GM10248 (cell line): ENCODE data around the gene NDRG2.

Experiments
- CTCF ChIA-PET: fragments of 300-600 bp; sonication (Branson Sonifier 250); formaldehyde crosslinking; extraction: SDS; loops from one replicate; lab custom pipeline; 2021; ENCODE audit warnings: antibody characterized with exemption; lab: Yijun Ruan, JAX
- POLR2A ChIA-PET: fragments of 350-650 bp; sonication (Branson Sonifier 250); formaldehyde crosslinking; extraction: SDS; loops from one replicate; lab custom pipeline; 2020; ENCODE audit warnings: antibody characterized with exemption; lab: Yijun Ruan, JAX
- DNase-seq: peaks from one replicate; pipeline ENCODE4 v3.0.0; 2012; ENCODE audit errors: extremely low spot score
- CTCF ChIP-seq: IDR thresholded peaks from 2 replicates; pipeline ENCODE4 v1.5.1; 2012; ENCODE audit warnings: mild to moderate bottlenecking, low read depth; ENCODE audit errors: extremely low read depth, missing control alignments, control extremely low read depth

Gene NDRG2

DNA sequence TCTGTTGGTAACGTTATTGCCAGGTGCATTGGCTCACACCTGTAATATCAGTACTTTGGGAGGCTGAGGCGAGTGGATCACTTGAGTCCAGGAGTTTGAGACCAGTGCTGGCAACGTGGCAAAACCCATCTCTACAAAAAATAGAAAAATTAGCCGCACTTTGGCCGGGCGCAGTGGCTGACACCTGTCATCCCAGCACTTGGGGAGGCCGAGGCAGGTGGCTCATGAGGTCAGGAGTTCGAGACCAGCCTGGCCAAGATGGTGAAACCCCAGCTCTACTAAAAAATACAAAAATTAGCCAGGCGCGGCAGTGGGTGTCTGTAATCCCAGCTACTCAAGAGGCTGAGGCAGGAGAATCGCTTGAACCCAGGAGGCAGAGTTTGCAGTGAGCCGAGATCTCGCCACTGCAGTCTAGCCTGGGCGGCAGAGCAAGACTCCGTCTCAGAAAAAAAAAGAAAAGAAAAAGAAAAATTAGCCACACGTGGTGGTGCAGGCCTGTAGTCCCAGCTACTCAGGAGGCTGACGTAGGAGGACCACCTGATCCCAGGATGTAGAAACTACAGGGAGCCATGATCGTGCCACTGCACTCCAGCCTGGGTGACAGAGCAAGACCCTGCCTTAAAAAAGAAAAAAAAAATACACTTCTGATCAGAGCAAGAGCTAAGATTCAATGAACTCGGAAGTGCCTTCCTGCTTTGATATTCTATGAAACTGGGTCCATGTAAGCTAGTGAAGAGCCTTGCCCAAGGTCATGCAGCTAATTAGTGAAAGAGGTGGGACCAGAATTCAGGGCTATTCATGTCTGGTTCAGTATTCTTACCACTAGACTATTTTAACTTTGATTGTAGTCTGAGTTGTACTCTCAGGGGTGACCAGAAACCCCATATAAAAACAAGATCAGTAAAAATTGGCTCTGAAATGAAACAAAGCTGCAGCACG, 28.6 kb upstream of the NDRG2 start:
- POLR2A ChIA-PET: no interaction called here
- TF ChIP-seq CTCF: no peak
- no peak for DNase-seq
- CTCF ChIA-PET: interaction anchor here (1.2 kb wide), 1 partner anchor 48 kb away, joined by 3 read pairs; no protein-coding TSS in a partner anchor

GRCh38 chr14:21050597-21050996, 25.7 kb upstream of the NDRG2 start:
- ChIA-PET POLR2A (no interaction called here), CTCF (interaction anchor here (0.8 to 2.9 kb wide), 5 partner anchors 11 to 80 kb away, joined by 3 to 16 read pairs (median 8); no protein-coding TSS in a partner anchor)
- TF ChIP-seq CTCF: no peak
- DNase-seq: no peak

DNA sequence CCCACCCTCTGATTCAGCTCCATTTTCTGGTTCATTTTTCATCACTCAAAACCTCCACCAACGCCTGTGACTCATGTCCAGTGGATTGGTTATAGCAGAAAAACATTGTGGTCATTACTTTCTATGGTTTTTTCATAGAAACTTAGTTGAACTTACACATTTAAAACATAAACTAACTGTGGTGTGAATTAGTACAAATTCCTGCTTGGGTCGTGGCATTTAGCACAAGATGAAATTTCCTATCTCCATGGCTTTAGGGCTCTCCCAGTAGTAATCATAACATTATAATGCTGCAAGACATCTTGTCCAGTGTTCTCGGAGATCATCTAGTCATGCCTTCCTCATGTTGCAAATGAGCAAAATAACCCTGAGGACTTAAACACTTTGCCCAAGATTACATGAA, 24.4 kb upstream of the NDRG2 start:
- POLR2A ChIA-PET: no interaction called here
- CTCF ChIA-PET: interaction anchor here (2.3 to 3.9 kb wide), 3 partner anchors 19 to 43 kb away, joined by 11 to 28 read pairs (median 12); no protein-coding TSS in a partner anchor
- no peak for TF ChIP-seq CTCF
- DNase-seq: no peak

- ChIA-PET POLR2A (no interaction called here), CTCF (interaction anchor here (1.0 to 3.9 kb wide), 8 partner anchors 13 to 78 kb away, joined by 3 to 28 read pairs (median 6); partner anchors contain the start of gene RNASE13)
- no peak for TF ChIP-seq CTCF
- DNase-seq: no peak
Observed at GRCh38 chr14:21048638-21049037, 23.8 kb upstream of the NDRG2 start.

GRCh38 chr14:21047378-21047781, 22.5 kb upstream of the NDRG2 start:
- CTCF ChIA-PET: interaction anchor here (0.8 to 3.9 kb wide), 11 partner anchors 11 to 76 kb away, joined by 3 to 28 read pairs (median 4); partner anchors contain the start of gene RNASE13
- TF ChIP-seq CTCF: no peak
- POLR2A ChIA-PET: no interaction called here
- no peak for DNase-seq

DNA sequence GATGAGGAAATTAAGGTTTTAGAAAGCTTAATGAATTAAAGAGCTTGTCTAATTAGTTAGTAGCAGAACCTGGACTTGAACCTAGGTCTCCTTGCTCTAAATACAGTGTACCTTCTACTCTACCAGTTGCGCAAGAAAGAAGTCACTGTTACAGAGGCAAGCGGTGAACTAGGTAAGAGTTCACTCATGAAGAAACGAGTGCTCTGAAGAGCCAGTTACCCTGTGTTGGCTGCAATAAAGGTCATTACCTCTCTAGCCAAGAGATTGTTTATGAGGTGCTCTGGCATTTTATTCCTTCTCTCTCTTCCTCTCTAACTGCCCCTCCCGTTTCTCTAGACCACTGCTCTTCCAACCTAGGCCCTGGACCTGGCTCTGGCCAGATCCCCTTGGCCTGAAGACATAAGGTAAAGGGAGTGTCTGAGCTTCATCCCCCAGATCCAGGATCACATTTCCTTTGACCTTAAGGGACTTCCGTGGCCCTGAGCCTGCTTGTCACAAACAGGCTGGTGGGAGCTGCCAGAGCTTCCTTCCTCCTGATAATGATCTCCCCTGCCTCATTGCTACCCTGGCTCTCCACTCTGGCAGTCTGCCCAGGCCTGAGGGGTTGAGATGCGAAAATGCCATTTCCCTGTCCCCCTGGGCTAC, 19.2 kb upstream of the NDRG2 start:
- POLR2A ChIA-PET: no interaction called here
- no peak for TF ChIP-seq CTCF
- no peak for DNase-seq
- CTCF ChIA-PET: interaction anchor here (1.0 to 2.8 kb wide), 6 partner anchors 22 to 72 kb away, joined by 3 to 20 read pairs (median 6); partner anchors contain the start of gene ARHGEF40
